ENCODE results near the gene PRAMEF9. TPM values are rescaled to one million over a fixed set of nuclear protein-coding genes. Genes with fewer than 3 reads are reported as not detected.
A peak's percentile ranks its signal among the peaks of the same experiment; 100 is the strongest.
"Not testable (repeated sequence)": the region's sequence is repeated elsewhere in the genome, so short reads cannot be mapped to it uniquely, and the experiment has no call there.

PRAMEF9 gene
- not detected for total RNA-seq
- long read RNA-seq, donor 1 = 0 reads
- long read RNA-seq, donor 2 = 0 reads

DNA sequence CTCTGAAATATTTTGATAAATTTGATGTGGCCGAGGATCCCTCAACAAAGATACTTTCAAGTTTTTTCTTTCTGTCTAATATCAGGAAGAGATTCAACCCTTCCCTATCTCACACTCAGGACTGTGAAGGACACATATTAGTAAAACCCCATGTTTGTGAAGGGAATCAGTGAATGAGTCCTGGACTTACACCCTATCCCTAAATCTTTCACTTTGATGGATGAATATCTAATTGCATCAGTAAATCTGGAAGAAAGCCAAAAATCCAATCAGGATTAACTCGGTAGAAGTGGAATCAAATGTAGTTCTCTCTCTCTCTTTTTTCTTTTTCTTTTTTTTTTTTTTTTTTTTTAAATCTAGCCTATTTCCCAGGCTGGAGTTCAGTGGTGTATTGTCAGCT, at the start of gene PRAMEF9:
Gene PRAMEF9 (plus strand): TSS at position 301 of the 400 bp plus-strand sequence. CDS start 3,433 bp downstream, outside the sequence.
- DNase-seq (ENCODE audit: low spot score); intact Hi-C loops (cut with DNase I): not testable (repeated sequence)

DNA sequence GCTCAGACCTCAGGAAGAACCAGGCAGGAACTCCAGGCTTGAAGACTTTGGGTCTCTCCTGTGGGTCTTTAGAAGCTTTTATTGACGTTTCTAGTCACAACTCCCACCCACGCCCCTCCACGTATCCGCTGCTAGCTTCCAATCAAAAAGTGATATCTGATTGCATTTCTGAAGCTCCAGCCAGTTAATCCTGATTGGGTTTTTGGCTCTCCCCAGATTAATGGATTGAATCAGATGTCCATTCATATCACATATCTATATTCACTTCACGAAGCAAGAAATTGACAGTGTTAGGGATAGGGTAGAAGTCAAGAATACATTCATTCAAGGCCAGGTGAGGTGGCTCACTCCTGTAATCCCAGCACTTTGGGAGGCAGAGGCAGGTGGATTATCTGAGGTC, 15.7 kb upstream of the PRAMEF9 start, which contains the start of gene PRAMEF26:
Gene PRAMEF26 (minus strand): TSS at position 101 of the 400 bp plus-strand sequence. CDS start 2,914 bp downstream, outside the sequence.
- intact Hi-C loops (cut with DNase I); DNase-seq (ENCODE audit: low spot score): not testable (repeated sequence)

DNA sequence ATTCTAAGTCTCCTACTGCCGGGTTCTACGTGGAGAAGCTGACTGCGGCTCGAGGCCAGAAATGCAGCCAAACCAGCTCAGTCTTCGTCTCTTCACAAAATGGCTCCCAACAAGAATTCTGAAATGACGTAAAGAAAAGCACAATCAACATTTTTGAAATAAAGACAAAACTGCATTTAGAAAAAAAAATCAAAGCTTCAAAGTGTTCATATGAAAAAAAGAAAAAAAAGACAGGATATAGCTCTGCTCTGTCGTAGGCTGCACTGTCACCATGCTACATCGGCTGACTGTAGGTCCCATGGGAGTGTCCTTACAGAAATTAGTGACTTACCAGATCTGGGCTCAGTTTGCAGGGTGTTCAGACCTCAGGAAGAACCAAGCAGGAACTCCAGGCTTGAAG, 6.1 kb upstream of the PRAMEF9 start, which contains the start of gene HNRNPCL4:
Gene HNRNPCL4 (minus strand): TSS at position 101 of the 400 bp plus-strand sequence. CDS start 164 bp downstream, outside the sequence.
- DNase-seq (ENCODE audit: low spot score); intact Hi-C loops (cut with DNase I): not testable (repeated sequence)

DNA sequence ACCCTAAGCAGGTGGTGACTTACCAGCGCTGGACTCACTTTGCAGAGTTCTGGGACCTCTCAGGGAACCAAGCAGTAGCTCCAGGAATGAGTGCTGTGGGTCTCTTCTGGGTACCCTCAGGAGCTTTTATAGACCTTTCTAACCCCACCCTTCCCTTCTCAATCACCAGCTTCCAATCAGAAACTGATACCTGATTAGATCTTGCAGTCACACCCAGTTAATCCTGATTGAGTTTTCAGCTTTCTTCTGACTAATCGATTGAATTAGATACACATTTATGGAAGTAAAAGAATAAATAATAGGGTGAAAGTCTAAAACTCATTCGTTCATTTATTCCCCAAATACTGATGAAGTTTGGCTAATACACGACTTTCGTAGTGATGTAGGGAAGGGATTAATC, 29.7 kb downstream of the PRAMEF9 start, which contains the start of gene PRAMEF13:
Gene PRAMEF13 (minus strand): TSS at position 101 of the 400 bp plus-strand sequence. CDS start 1,820 bp downstream, outside the sequence.
- intact Hi-C loops (cut with DNase I); DNase-seq (ENCODE audit: low spot score): not testable (repeated sequence)

DNA sequence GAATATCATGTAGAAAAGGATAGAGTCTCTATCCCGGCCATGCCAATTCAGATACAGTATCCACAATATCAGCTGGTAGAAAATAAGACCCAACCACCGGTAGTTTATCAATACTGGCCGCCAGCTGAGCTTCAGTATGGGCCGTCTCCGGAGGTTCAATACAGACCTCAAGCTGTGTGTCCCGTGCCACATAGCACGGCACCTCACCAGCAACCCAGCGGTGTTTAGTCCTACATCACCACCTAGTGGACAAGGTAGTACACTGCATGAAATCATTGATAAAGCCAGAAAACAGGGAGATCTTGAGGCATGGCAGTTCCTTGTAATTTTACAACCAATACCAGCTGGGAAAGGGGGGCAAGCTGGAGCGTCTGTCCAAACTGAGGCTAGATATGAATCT, 37.1 kb downstream of the PRAMEF9 start:
- intact Hi-C loops (cut with DNase I); DNase-seq (ENCODE audit: low spot score): not testable (repeated sequence)

DNA sequence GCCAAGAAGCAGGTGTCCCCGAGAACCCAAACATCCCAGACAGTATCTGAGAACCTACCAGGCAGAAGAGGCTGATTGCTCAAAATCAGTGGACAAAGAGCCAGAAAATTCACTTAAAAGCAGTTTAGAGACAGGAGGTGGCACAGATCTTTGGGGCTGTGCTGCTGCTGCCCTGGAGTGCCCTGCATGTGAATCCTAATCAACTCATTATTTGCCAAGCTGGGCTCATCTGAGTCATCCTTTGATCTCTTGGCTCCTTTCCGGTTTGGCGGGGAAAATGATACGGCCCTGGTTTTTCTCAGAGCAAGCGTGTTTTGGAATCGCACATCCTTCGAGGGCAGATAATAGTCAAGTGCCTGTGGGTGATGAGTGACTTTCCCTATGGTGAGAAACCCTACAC, 45.0 kb downstream of the PRAMEF9 start:
- intact Hi-C loops (cut with DNase I) = not testable (repeated sequence)

DNA sequence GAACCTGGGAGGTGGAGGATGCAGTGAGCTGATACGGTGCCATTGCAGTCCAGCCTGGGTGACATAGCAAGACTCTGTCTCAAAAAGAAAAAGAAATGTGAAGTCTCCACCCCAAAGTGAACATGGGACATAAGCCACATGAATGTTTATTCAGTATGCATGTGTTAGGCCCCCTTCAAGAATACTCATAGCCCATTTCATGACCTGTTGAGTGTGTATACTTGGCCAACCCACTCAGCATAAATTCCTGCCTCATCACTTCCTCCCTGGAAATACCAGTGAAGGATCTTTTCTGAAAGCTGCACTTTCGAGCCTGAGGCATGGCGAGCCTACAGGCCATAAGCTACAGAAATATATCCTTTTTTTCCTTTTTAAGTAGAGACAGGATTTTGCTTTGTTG, 47.6 kb downstream of the PRAMEF9 start:
- DNase-seq (ENCODE audit: low spot score); intact Hi-C loops (cut with DNase I): not testable (repeated sequence)

More for the DNA sequence above, 45.0 kb downstream of the PRAMEF9 start:
- not testable (repeated sequence) for DNase-seq (ENCODE audit: low spot score)

DNA sequence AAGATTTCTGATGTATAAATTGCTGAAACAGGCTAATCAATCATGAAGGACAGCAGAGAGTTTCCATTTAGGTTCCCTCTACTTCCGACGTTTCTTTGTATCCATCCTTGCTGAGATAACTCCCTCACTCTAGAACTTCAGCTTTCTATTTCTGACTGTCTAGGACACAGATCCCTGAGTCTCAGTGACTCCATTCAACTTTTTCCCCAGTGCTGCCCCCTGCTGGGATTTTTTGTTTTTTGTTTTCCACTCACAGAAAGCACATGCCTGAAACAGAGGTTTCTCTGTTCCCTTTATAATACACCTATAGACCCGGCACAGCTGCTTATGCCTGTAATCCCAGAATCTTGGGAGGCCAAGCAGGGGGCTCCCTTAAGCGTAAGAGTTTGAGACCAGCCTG, 51.1 kb downstream of the PRAMEF9 start:
- intact Hi-C loops (cut with DNase I); DNase-seq (ENCODE audit: low spot score): not testable (repeated sequence)

DNA sequence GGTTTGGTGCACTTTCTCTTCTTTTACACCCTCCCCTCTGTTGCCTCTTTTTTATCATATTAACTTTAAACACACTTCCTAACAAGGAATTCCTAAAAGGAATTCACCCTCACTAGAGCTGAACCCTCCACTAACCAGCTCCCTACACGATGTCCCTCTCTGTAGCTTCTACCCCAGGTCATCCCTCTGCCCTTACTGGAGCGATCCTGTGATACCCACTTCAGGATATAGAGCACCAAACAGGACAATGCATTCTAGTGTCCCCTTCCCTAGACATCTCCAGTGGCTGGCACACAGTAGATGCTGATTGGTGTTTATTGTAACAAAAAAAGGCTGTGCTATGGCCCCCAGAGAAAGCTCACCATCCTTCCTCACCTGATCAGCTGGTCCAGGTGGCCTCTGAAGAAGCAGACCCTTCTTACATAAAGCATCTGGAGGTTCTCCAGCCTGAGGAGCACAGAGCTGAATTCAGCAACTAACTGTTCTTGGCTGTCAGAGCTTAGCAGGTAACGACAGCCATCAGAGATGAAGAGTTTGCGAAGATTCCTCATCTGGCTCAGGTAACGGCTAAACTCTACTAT, 52.9 kb downstream of the PRAMEF9 start:
- DNase-seq (ENCODE audit: low spot score) = peak; percentile 64
- intact Hi-C loops (cut with DNase I) = no loop called here

DNA sequence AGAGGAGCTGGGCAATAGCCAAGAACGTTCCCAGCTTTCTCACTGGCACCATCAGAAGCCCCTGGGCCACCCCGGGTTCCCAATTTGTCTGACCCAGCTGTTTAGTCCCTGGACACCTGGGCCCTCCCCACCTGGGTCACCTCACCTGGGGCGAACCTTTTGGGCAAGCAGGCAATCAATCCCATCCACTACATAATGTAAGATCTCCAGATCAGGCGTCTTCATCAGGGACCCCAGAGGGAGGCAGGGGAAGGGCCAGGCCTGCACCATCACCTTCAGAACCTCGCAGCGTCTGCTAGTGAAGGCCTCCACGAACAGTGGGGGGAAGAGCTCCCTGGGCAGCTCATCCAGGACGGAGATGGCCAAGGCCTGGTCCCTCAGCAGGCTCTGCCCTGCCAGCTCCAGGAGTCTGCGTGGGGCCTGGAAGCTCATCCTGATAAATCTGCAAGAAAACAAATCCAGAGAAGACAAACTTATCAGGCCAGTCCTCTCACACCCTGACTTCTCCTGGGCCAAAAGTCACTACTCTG, 54.1 kb downstream of the PRAMEF9 start, which contains the start of gene PRAMEF18:
Gene PRAMEF18 (minus strand): TSS at position 480 of the 530 bp plus-strand sequence. CDS start 48 bp downstream, at position 432.
- peak; percentile 51 for DNase-seq (ENCODE audit: low spot score)
- intact Hi-C loops (cut with DNase I) = not testable (repeated sequence)

DNA sequence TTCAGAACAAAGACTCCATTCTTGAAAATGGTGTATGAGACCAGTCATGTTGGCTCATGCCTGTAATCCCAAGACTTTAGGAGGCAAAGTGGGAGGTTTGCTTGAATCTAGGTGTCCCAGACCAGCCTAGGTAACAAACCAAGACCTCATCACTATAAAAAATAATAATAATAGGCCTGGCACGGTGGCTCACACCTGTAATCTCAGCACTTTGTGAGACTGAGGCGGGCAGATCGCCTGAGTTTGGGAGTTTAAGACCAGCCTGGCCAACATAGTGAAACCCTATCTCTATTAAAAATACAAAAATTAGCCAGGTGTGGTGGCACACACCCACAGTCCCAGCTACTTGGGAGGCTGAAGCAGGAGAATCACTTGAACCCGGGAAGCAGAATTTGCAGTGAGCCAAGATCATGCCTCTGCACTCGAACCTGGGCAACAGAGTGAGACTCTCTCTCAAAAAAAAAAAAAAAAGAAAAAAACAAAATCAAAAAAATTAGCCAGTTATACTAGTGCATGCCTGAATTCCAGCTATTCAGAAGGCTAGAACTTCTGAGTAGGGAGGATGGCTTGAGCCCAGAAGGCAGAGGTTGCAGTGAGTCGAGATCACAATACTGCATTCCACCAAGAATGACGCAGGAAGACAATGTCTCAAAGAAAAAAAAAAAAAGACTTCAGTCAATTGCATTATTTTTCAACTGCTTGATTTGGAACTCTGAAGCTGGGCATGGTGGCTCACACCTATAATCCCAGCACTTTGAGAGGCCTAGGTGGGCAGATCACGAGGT, 55.8 kb downstream of the PRAMEF9 start:
- DNase-seq (ENCODE audit: low spot score) = peak; percentile 37

DNA sequence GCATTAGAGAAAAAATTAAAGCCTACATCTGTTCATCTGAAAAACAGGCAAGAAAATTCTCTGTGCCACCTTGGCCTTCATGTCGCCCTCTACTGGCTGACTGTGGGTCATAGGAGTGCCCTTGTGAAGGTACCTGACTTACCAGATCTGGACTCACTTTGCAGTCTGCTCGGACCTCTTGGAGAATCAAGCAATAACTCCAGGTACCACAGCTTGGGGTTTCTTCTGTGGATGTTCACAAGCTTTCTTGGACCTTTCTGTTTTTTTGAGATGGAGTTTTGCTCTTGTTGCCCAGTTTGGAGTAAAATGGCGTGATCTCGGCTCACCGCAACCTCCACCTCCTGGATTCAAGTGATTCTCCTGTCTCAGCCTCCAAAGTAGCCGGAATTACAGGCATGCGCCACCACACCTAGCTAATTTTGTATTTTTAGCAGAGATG, 56.7 kb downstream of the PRAMEF9 start:
- DNase-seq (ENCODE audit: low spot score) = peak; percentile 53
- intact Hi-C loops (cut with DNase I) = no loop called here

More for the DNA sequence above, 55.8 kb downstream of the PRAMEF9 start:
- intact Hi-C loops (cut with DNase I) = not testable (repeated sequence)

Other genes with a start within 250 kb of the PRAMEF9 start
- not detected for gene PRAMEF6, start 224.3 kb upstream of the PRAMEF9 start, total RNA-seq
- gene PRAMEF27, start 115.3 kb upstream of the PRAMEF9 start, total RNA-seq = not detected
- not detected for gene HNRNPCL3, start 111.1 kb upstream of the PRAMEF9 start, total RNA-seq
- gene PRAMEF25, start 101.1 kb upstream of the PRAMEF9 start, total RNA-seq = not detected
- gene HNRNPCL2, start 55.0 kb upstream of the PRAMEF9 start, total RNA-seq = not detected
- not detected for gene PRAMEF26, start 15.8 kb upstream of the PRAMEF9 start, total RNA-seq
- not detected for gene HNRNPCL4, start 6.2 kb upstream of the PRAMEF9 start, total RNA-seq
- gene PRAMEF13, start 29.6 kb downstream of the PRAMEF9 start, total RNA-seq = not detected
- not detected for gene PRAMEF18, start 54.3 kb downstream of the PRAMEF9 start, total RNA-seq
- not detected for gene PRAMEF5, start 82.3 kb downstream of the PRAMEF9 start, total RNA-seq
- gene PRAMEF8, start 113.3 kb downstream of the PRAMEF9 start, total RNA-seq = not detected
- gene PRAMEF33, start 131.7 kb downstream of the PRAMEF9 start, total RNA-seq = not detected
- gene PRAMEF15, start 143.7 kb downstream of the PRAMEF9 start, total RNA-seq = not detected
- not detected for gene PRAMEF14, start 175.3 kb downstream of the PRAMEF9 start, total RNA-seq
- not detected for gene PRAMEF19, start 200.1 kb downstream of the PRAMEF9 start, total RNA-seq
- gene PRAMEF17, start 217.8 kb downstream of the PRAMEF9 start, total RNA-seq = not detected
- gene PRAMEF20, start 238.6 kb downstream of the PRAMEF9 start, total RNA-seq = not detected